Measurements from ENCODE around the gene HMOX2.

Gene HMOX2

GRCh38 chr16:4505356-4506147, 29.4 kb downstream of the HMOX2 start:
- no peak for DNase-seq (ENCODE audit: low spot score)

- DNase-seq (ENCODE audit: low spot score) = peak; percentile 56
Measured at GRCh38 chr16:4506450-4506849, 30.3 kb downstream of the HMOX2 start.

- DNase-seq (ENCODE audit: low spot score) = no peak
Measured at GRCh38 chr16:4507588-4508345, 31.6 kb downstream of the HMOX2 start.

- no peak for DNase-seq (ENCODE audit: low spot score)
Measured at GRCh38 chr16:4508806-4509205, 32.6 kb downstream of the HMOX2 start.

GRCh38 chr16:4509420-4509819, 33.2 kb downstream of the HMOX2 start:
- DNase-seq (ENCODE audit: low spot score) = no peak

GRCh38 chr16:4510131-4510530, 33.9 kb downstream of the HMOX2 start:
- no peak for DNase-seq (ENCODE audit: low spot score)

- DNase-seq (ENCODE audit: low spot score) = no peak
Measured at GRCh38 chr16:4510747-4511426, 34.7 kb downstream of the HMOX2 start.

GRCh38 chr16:4511441-4512082, 35.4 kb downstream of the HMOX2 start:
- peak; percentile 80 for DNase-seq (ENCODE audit: low spot score)

- no peak for DNase-seq (ENCODE audit: low spot score)
Measured at GRCh38 chr16:4512473-4512872, 36.3 kb downstream of the HMOX2 start.

- no peak for DNase-seq (ENCODE audit: low spot score)
Measured at GRCh38 chr16:4513086-4513860, 37.1 kb downstream of the HMOX2 start.

GRCh38 chr16:4513881-4514280, 37.7 kb downstream of the HMOX2 start:
- no peak for DNase-seq (ENCODE audit: low spot score)

- DNase-seq (ENCODE audit: low spot score) = no peak
Measured at GRCh38 chr16:4514606-4515005, 38.4 kb downstream of the HMOX2 start.

GRCh38 chr16:4515611-4516233, 39.5 kb downstream of the HMOX2 start:
- no peak for DNase-seq (ENCODE audit: low spot score)

- peak; percentile 73 for DNase-seq (ENCODE audit: low spot score)
Measured at GRCh38 chr16:4517812-4518680, 41.8 kb downstream of the HMOX2 start.

GRCh38 chr16:4519274-4520058, 43.3 kb downstream of the HMOX2 start:
- no peak for DNase-seq (ENCODE audit: low spot score)

GRCh38 chr16:4520913-4521312, 44.7 kb downstream of the HMOX2 start:
- DNase-seq (ENCODE audit: low spot score) = no peak

- no peak for DNase-seq (ENCODE audit: low spot score)
Measured at GRCh38 chr16:4522051-4522581, 45.9 kb downstream of the HMOX2 start.

- no peak for DNase-seq (ENCODE audit: low spot score)
Measured at GRCh38 chr16:4523686-4524085, 47.5 kb downstream of the HMOX2 start.

GRCh38 chr16:4524571-4524970, 48.4 kb downstream of the HMOX2 start:
- DNase-seq (ENCODE audit: low spot score) = no peak
